ENCODE measurements around the gene DDX56. TPM values are rescaled to one million over a fixed set of nuclear protein-coding genes. Genes with fewer than 3 reads are reported as not detected.
A peak's percentile ranks its signal among the peaks of the same experiment; 100 is the strongest.

Gene DDX56
- polyA plus RNA-seq, 3 donors, result 32.2 to 69.3 (median 33.9) TPM

GRCh38 chr7:44518761-44519160, 54.9 kb downstream of the DDX56 start:
- 100% methylated on average over 1 of the region's 3 CpGs for WGBS (ENCODE audit: insufficient coverage)
- H4K20me1 ChIP-seq (ENCODE audit: insufficient read depth, low read length), result no peaks in the 10 kb centered on the region
- Mint-ChIP-seq H3K27me3 (ENCODE audit: low read depth in 3 of 3) (peaks cover 1 to 3% (median 3%) of the 10 kb centered on the region in 3 donors), H3K9me3 (peaks cover 0 to 4% (median 0%) of the 10 kb centered on the region in 7 donors), H3K4me3 (no peak overlapping the region), H3K4me1 (no peaks in the 10 kb centered on the region), H3K27ac (peak overlapping the region in 2 of 7 donors; percentile 53 to 72), H3K36me3 (no peaks in the 10 kb centered on the region)
- no peaks in the 10 kb centered on the region for H3K9me3 ChIP-seq (replicated peaks in 1 of 2; ENCODE audit: control insufficient read depth in 1 of 2, insufficient read depth in 1 of 2, low read length in 2 of 2)
- DNase-seq, result no peak
- H3K4me3 ChIP-seq (replicated peaks in 1 of 3; ENCODE audit: low read depth in 2 of 3, low read length in 3 of 3), result no peak overlapping the region
- no peaks in the 10 kb centered on the region for H3K36me3 ChIP-seq (replicated peaks in 1 of 2; ENCODE audit: control insufficient read depth in 1 of 2, insufficient read depth in 2 of 2, low read length in 2 of 2)
- no peaks in the 10 kb centered on the region for H3K79me2 ChIP-seq (ENCODE audit: insufficient read depth, low read length)
- intact Hi-C loops (cut with micrococcal nuclease), result no loop called here
- H3K9ac ChIP-seq (ENCODE audit: insufficient read depth, low read length, poor library complexity, severe bottlenecking), result no peak overlapping the region
- H3K4me2 ChIP-seq (replicated peaks; ENCODE audit: extremely low read depth, low read length, poor library complexity, severe bottlenecking), result no peak overlapping the region
- TF ChIP-seq CTCF (IDR thresholded peaks at IDR 0.05), result no peak
- no peaks in the 10 kb centered on the region for H3K4me1 ChIP-seq (ENCODE audit: control insufficient read depth in 1 of 2, insufficient read depth in 2 of 2, low read length in 2 of 2)
- H2AFZ ChIP-seq (ENCODE audit: insufficient read depth, low read depth, low read length, poor library complexity, severe bottlenecking), result no peak overlapping the region
- H3K27me3 ChIP-seq (ENCODE audit: control insufficient read depth in 2 of 2, insufficient read depth in 2 of 2, low read length in 2 of 2), result no peaks in the 10 kb centered on the region
- no peak overlapping the region for H3K27ac ChIP-seq (ENCODE audit: low read depth in 1 of 2, low read length in 2 of 2)

GRCh38 chr7:44517175-44517574, 56.5 kb downstream of the DDX56 start:
- Histone ChIP-seq H3K9me3 (replicated peaks in 1 of 2; ENCODE audit: control insufficient read depth in 1 of 2, insufficient read depth in 1 of 2, low read length in 2 of 2) (no peaks in the 10 kb centered on the region), H3K27me3 (ENCODE audit: control insufficient read depth in 2 of 2, insufficient read depth in 2 of 2, low read length in 2 of 2) (no peaks in the 10 kb centered on the region), H3K9ac (ENCODE audit: insufficient read depth, low read length, poor library complexity, severe bottlenecking) (no peak overlapping the region), H3K4me3 (replicated peaks in 1 of 3; ENCODE audit: low read depth in 2 of 3, low read length in 3 of 3) (no peak overlapping the region), H3K27ac (ENCODE audit: low read depth in 1 of 2, low read length in 2 of 2) (no peak overlapping the region), H3K4me2 (replicated peaks; ENCODE audit: extremely low read depth, low read length, poor library complexity, severe bottlenecking) (no peak overlapping the region), H3K4me1 (ENCODE audit: control insufficient read depth in 1 of 2, insufficient read depth in 2 of 2, low read length in 2 of 2) (no peaks in the 10 kb centered on the region), H2AFZ (ENCODE audit: insufficient read depth, low read depth, low read length, poor library complexity, severe bottlenecking) (no peak overlapping the region), H3K36me3 (replicated peaks in 1 of 2; ENCODE audit: control insufficient read depth in 1 of 2, insufficient read depth in 2 of 2, low read length in 2 of 2) (no peaks in the 10 kb centered on the region), H4K20me1 (ENCODE audit: insufficient read depth, low read length) (no peaks in the 10 kb centered on the region), H3K79me2 (ENCODE audit: insufficient read depth, low read length) (no peaks in the 10 kb centered on the region)
- Mint-ChIP-seq H3K27ac (no peak overlapping the region), H3K4me1 (no peaks in the 10 kb centered on the region), H3K27me3 (ENCODE audit: low read depth in 3 of 3) (peaks cover 0 to 3% (median 1%) of the 10 kb centered on the region in 3 donors), H3K9me3 (peaks cover 0 to 2% (median 0%) of the 10 kb centered on the region in 7 donors), H3K4me3 (no peak overlapping the region), H3K36me3 (no peaks in the 10 kb centered on the region)
- intact Hi-C loops (cut with micrococcal nuclease), result no loop called here
- TF ChIP-seq CTCF (IDR thresholded peaks at IDR 0.05), result no peak
- WGBS (ENCODE audit: insufficient coverage), result 98% methylated on average over 8 of the region's 8 CpGs
- no peak for DNase-seq

Other genes with a start within 250 kb of the DDX56 start
- under 1 TPM in 1 of 3 donors, not detected in 2; 0.13 TPM for gene CAMK2B, start 248.3 kb downstream of the DDX56 start, polyA plus RNA-seq
- 10 to 100 TPM; 13.6 to 26.5 (median 21.6) TPM for gene NUDCD3, start 83.2 kb downstream of the DDX56 start, polyA plus RNA-seq
- gene NPC1L1, start 32.6 kb downstream of the DDX56 start, polyA plus RNA-seq, result under 1 TPM in 1 of 3 donors, not detected in 2; 0.04 TPM
- 10 to 100 TPM; 45.7 to 76.7 (median 49.0) TPM for gene TMED4, start 8.3 kb upstream of the DDX56 start, polyA plus RNA-seq
- gene OGDH, start 32.7 kb upstream of the DDX56 start, polyA plus RNA-seq, result 10 to 100 TPM; 41.0 to 74.1 (median 49.9) TPM
- 10 to 100 TPM in 1 of 3 donors, 1 to 10 TPM in 2; 1.9 to 72.8 (median 3.3) TPM for gene ZMIZ2, start 174.9 kb upstream of the DDX56 start, polyA plus RNA-seq
- 1,000 to 10,000 TPM; 1,614 to 2,276 (median 2,037) TPM for gene PPIA, start 222.8 kb upstream of the DDX56 start, polyA plus RNA-seq

All from CD14-positive monocyte (primary cell).